GM19023 (cell line): ENCODE results near the gene DCAF15.

Experiments
- ATAC-seq: cut with Tn5 transposase; IDR thresholded peaks from one replicate; pipeline ENCODE4 v1.9.1; 2021; ENCODE audit warnings: mild to moderate bottlenecking, moderate library complexity; ENCODE audit not compliant: unreplicated experiment

The DCAF15 gene

GRCh38 chr19:13990085-13990484, 37.8 kb downstream of the DCAF15 start:
- no peak for ATAC-seq

- no peak for ATAC-seq
These were observed 39.7 kb downstream of the DCAF15 start for GRCh38 chr19:13992025-13992424.

GRCh38 chr19:13993590-13994300, 41.4 kb downstream of the DCAF15 start:
- no peak for ATAC-seq

- no peak for ATAC-seq
These were observed 42.9 kb downstream of the DCAF15 start for GRCh38 chr19:13995017-13995728.

GRCh38 chr19:13995878-13996765, 43.8 kb downstream of the DCAF15 start:
- ATAC-seq: no peak

GRCh38 chr19:13996928-13997630, 44.8 kb downstream of the DCAF15 start:
- ATAC-seq: no peak

GRCh38 chr19:13997631-13997962, 45.3 kb downstream of the DCAF15 start:
- ATAC-seq: no peak

- ATAC-seq: no peak
These were observed 46.1 kb downstream of the DCAF15 start for GRCh38 chr19:13998426-13998825.

- ATAC-seq: no peak
These were observed 46.8 kb downstream of the DCAF15 start for GRCh38 chr19:13999085-13999484.

GRCh38 chr19:14000691-14001375, 48.5 kb downstream of the DCAF15 start:
- no peak for ATAC-seq

GRCh38 chr19:14002571-14003250, 50.4 kb downstream of the DCAF15 start:
- ATAC-seq: no peak

- ATAC-seq: no peak
These were observed 51.1 kb downstream of the DCAF15 start for GRCh38 chr19:14003251-14004055.

- no peak for ATAC-seq
These were observed 52.5 kb downstream of the DCAF15 start for GRCh38 chr19:14004619-14005348.

- ATAC-seq: peak; percentile 27
These were observed 53.2 kb downstream of the DCAF15 start for GRCh38 chr19:14005349-14006084.

GRCh38 chr19:14006085-14006765, 53.9 kb downstream of the DCAF15 start, which contains the start of gene RFX1:
RFX1 (minus strand) TSS chr19:14006320; CDS start chr19:13993843, 12,477 bp downstream.
- ATAC-seq: peak; percentile 78

- peak; percentile 35 for ATAC-seq
These were observed 54.7 kb downstream of the DCAF15 start for GRCh38 chr19:14006766-14007562.
